Measurements from ENCODE around the gene AGBL4.

GRCh38 chr1:48924099-48924498 lies 1099.7 kb downstream of the AGBL4 start:
- TF ChIP-seq, protein P1, sequence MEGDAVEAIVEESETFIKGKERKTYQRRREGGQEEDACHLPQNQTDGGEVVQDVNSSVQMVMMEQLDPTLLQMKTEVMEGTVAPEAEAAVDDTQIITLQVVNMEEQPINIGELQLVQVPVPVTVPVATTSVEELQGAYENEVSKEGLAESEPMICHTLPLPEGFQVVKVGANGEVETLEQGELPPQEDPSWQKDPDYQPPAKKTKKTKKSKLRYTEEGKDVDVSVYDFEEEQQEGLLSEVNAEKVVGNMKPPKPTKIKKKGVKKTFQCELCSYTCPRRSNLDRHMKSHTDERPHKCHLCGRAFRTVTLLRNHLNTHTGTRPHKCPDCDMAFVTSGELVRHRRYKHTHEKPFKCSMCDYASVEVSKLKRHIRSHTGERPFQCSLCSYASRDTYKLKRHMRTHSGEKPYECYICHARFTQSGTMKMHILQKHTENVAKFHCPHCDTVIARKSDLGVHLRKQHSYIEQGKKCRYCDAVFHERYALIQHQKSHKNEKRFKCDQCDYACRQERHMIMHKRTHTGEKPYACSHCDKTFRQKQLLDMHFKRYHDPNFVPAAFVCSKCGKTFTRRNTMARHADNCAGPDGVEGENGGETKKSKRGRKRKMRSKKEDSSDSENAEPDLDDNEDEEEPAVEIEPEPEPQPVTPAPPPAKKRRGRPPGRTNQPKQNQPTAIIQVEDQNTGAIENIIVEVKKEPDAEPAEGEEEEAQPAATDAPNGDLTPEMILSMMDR (IDR thresholded peaks at IDR 0.05): no peak
- TF ChIP-seq POLR2A (IDR thresholded peaks at IDR 0.05) (no peak), EP300 (IDR thresholded peaks at IDR 0.05) (no peak)
